GM12872 (cell line): Measurements from ENCODE around the gene MRM2.
A peak's percentile ranks its signal among the peaks of the same experiment; 100 is the strongest.

ENCODE experiments used
- CTCF ChIP-seq: IDR thresholded peaks from 3 replicates; pipeline ENCODE4 v1.5.1; 2011; ENCODE audit warnings: low read depth, mild to moderate bottlenecking, low read length, moderate library complexity; ENCODE audit not compliant: insufficient read depth

MRM2 gene

GRCh38 chr7:2213551-2214215 lies 28.3 kb downstream of the MRM2 start:
- no peak for TF ChIP-seq CTCF

- TF ChIP-seq CTCF = no peak
Observed at GRCh38 chr7:2212906-2213305, 29.1 kb downstream of the MRM2 start.

- no peak for TF ChIP-seq CTCF
Observed at GRCh38 chr7:2211926-2212325, 30.1 kb downstream of the MRM2 start.

- no peak for TF ChIP-seq CTCF
Observed at GRCh38 chr7:2211259-2211880, 30.6 kb downstream of the MRM2 start.

- TF ChIP-seq CTCF = no peak
Observed at GRCh38 chr7:2210551-2211258, 31.3 kb downstream of the MRM2 start.

GRCh38 chr7:2209961-2210323 lies 32.1 kb downstream of the MRM2 start:
- TF ChIP-seq CTCF = no peak

GRCh38 chr7:2209146-2209960 lies 32.7 kb downstream of the MRM2 start:
- TF ChIP-seq CTCF = peak; percentile 84
